ENCODE results near the gene DGCR2.

DNA sequence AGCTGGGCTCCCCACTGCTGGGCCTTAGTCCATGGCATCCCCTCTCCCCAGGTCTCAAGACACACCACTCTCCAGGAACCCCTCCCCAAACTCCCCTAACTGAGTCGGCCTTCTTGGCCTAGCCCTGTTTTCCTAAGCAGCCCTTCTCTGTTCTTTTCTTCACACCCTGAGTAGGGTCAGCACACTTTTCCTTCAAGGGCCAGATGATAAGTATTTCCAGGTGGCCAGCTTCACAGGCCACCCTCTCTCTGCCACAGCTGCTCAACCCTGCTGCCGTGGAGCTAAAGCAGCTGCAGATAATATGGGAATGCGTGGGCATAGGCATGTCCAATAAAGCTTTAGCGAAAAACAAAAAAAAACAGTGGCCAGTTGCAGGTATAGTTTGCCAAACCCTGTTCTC lies 24.1 kb downstream of the DGCR2 start:
- TF ChIP-seq, protein P1, sequence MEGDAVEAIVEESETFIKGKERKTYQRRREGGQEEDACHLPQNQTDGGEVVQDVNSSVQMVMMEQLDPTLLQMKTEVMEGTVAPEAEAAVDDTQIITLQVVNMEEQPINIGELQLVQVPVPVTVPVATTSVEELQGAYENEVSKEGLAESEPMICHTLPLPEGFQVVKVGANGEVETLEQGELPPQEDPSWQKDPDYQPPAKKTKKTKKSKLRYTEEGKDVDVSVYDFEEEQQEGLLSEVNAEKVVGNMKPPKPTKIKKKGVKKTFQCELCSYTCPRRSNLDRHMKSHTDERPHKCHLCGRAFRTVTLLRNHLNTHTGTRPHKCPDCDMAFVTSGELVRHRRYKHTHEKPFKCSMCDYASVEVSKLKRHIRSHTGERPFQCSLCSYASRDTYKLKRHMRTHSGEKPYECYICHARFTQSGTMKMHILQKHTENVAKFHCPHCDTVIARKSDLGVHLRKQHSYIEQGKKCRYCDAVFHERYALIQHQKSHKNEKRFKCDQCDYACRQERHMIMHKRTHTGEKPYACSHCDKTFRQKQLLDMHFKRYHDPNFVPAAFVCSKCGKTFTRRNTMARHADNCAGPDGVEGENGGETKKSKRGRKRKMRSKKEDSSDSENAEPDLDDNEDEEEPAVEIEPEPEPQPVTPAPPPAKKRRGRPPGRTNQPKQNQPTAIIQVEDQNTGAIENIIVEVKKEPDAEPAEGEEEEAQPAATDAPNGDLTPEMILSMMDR (conservative IDR thresholded peaks at IDR 0.05; ENCODE audit: low read depth, low read length) = no peak
- TF ChIP-seq POLR2A (IDR thresholded peaks at IDR 0.05; ENCODE audit: low read depth, low read length) (no peak), CEBPB (IDR thresholded peaks at IDR 0.05; ENCODE audit: low read depth, low read length) (no peak), BHLHE40 (IDR thresholded peaks at IDR 0.05; ENCODE audit: low read depth, low read length) (no peak), FOS (IDR thresholded peaks at IDR 0.05; ENCODE audit: low read depth, low read length) (no peak), SMC3 (IDR thresholded peaks at IDR 0.05; ENCODE audit: low read depth, low read length) (no peak), MAFK (IDR thresholded peaks at IDR 0.05; ENCODE audit: low read depth, low read length) (no peak), RFX5 (IDR thresholded peaks at IDR 0.05; ENCODE audit: low read depth, low read length) (no peak), RCOR1 (IDR thresholded peaks at IDR 0.05; ENCODE audit: insufficient replicate concordance, low read length) (no peak), NFE2L2 (IDR thresholded peaks at IDR 0.05; ENCODE audit: low read depth, low read length) (no peak), MAZ (IDR thresholded peaks at IDR 0.05; ENCODE audit: borderline replicate concordance, low read depth, low read length) (no peak)
- TF ChIP-seq, protein P2, sequence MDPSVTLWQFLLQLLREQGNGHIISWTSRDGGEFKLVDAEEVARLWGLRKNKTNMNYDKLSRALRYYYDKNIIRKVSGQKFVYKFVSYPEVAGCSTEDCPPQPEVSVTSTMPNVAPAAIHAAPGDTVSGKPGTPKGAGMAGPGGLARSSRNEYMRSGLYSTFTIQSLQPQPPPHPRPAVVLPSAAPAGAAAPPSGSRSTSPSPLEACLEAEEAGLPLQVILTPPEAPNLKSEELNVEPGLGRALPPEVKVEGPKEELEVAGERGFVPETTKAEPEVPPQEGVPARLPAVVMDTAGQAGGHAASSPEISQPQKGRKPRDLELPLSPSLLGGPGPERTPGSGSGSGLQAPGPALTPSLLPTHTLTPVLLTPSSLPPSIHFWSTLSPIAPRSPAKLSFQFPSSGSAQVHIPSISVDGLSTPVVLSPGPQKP (IDR thresholded peaks at IDR 0.05; ENCODE audit: borderline replicate concordance, low read depth, low read length) = no peak

Data from IMR-90 (cell line).